Mucosa of stomach (tissue), 1 donor: Measurements from ENCODE around the gene RMI2.

Experiments
- H3K27me3 ChIP-seq: one replicate; pipeline ENCODE4 v1.7.0; 2013; ENCODE audit warnings: mild to moderate bottlenecking, low read length; ENCODE audit not compliant: control insufficient read depth, insufficient read depth
- H3K36me3 ChIP-seq: one replicate; pipeline ENCODE4 v1.7.0; 2013; ENCODE audit warnings: low read length; ENCODE audit not compliant: control insufficient read depth, insufficient read depth
- H3K4me1 ChIP-seq: one replicate; pipeline ENCODE4 v1.7.0; 2013; ENCODE audit warnings: mild to moderate bottlenecking, low read length; ENCODE audit not compliant: control insufficient read depth, insufficient read depth
- H3K4me3 ChIP-seq: one replicate; pipeline ENCODE4 v1.7.0; 2013; ENCODE audit warnings: low read length
- H3K9ac ChIP-seq: one replicate; pipeline ENCODE4 v1.7.0; 2013; ENCODE audit warnings: mild to moderate bottlenecking, low read length, moderate library complexity
- H3K9me3 ChIP-seq: one replicate; pipeline ENCODE4 v1.7.0; 2013; ENCODE audit warnings: mild to moderate bottlenecking, low read length, moderate library complexity; ENCODE audit not compliant: control insufficient read depth
- donor health status: Pancreatic carcinoma.

RMI2 gene

GRCh38 chr16:11354407-11354732, 9.1 kb downstream of the RMI2 start:
- H3K4me1 ChIP-seq, result peaks cover 24% of the 10 kb centered on the region
- H3K4me3 ChIP-seq, result no peak overlapping the region
- no peak overlapping the region for H3K9ac ChIP-seq
- H3K27me3 ChIP-seq, result no peaks in the 10 kb centered on the region
- no peaks in the 10 kb centered on the region for H3K36me3 ChIP-seq
- no peaks in the 10 kb centered on the region for H3K9me3 ChIP-seq

- no peak overlapping the region for H3K9ac ChIP-seq
- H3K4me1 ChIP-seq, result peaks cover 18% of the 10 kb centered on the region
- H3K4me3 ChIP-seq, result no peak overlapping the region
- H3K27me3 ChIP-seq, result no peaks in the 10 kb centered on the region
- no peaks in the 10 kb centered on the region for H3K9me3 ChIP-seq
- no peaks in the 10 kb centered on the region for H3K36me3 ChIP-seq
These were observed 9.7 kb downstream of the RMI2 start for GRCh38 chr16:11354733-11355574.

GRCh38 chr16:11355862-11356261, 10.6 kb downstream of the RMI2 start:
- H3K36me3 ChIP-seq, result no peaks in the 10 kb centered on the region
- H3K27me3 ChIP-seq, result no peaks in the 10 kb centered on the region
- no peak overlapping the region for H3K4me3 ChIP-seq
- H3K9ac ChIP-seq, result no peak overlapping the region
- no peaks in the 10 kb centered on the region for H3K9me3 ChIP-seq
- H3K4me1 ChIP-seq, result peaks cover 16% of the 10 kb centered on the region

- Histone ChIP-seq H3K4me1 (peaks cover 16% of the 10 kb centered on the region), H3K36me3 (no peaks in the 10 kb centered on the region), H3K27me3 (no peaks in the 10 kb centered on the region), H3K9me3 (no peaks in the 10 kb centered on the region), H3K4me3 (no peak overlapping the region), H3K9ac (no peak overlapping the region)
These were observed 11.5 kb downstream of the RMI2 start for GRCh38 chr16:11356573-11357331.

GRCh38 chr16:11358531-11358930, 13.3 kb downstream of the RMI2 start:
- H3K9me3 ChIP-seq, result no peaks in the 10 kb centered on the region
- no peaks in the 10 kb centered on the region for H3K27me3 ChIP-seq
- peaks cover 20% of the 10 kb centered on the region for H3K4me1 ChIP-seq
- H3K36me3 ChIP-seq, result no peaks in the 10 kb centered on the region
- H3K4me3 ChIP-seq, result no peak overlapping the region
- H3K9ac ChIP-seq, result no peak overlapping the region

GRCh38 chr16:11359370-11359769, 14.1 kb downstream of the RMI2 start:
- Histone ChIP-seq H3K4me3 (no peak overlapping the region), H3K27me3 (no peaks in the 10 kb centered on the region), H3K9me3 (no peaks in the 10 kb centered on the region), H3K36me3 (no peaks in the 10 kb centered on the region), H3K4me1 (peaks cover 26% of the 10 kb centered on the region), H3K9ac (no peak overlapping the region)

GRCh38 chr16:11360641-11361373, 15.5 kb downstream of the RMI2 start:
- Histone ChIP-seq H3K4me3 (no peak overlapping the region), H3K27me3 (no peaks in the 10 kb centered on the region), H3K4me1 (peaks cover 31% of the 10 kb centered on the region), H3K9me3 (no peaks in the 10 kb centered on the region), H3K36me3 (no peaks in the 10 kb centered on the region), H3K9ac (no peak overlapping the region)

GRCh38 chr16:11361701-11362451, 16.6 kb downstream of the RMI2 start:
- Histone ChIP-seq H3K27me3 (no peaks in the 10 kb centered on the region), H3K36me3 (no peaks in the 10 kb centered on the region), H3K4me1 (peaks cover 30% of the 10 kb centered on the region), H3K4me3 (no peak overlapping the region), H3K9me3 (no peaks in the 10 kb centered on the region), H3K9ac (no peak overlapping the region)

- H3K27me3 ChIP-seq, result no peaks in the 10 kb centered on the region
- no peak overlapping the region for H3K9ac ChIP-seq
- peaks cover 15% of the 10 kb centered on the region for H3K4me1 ChIP-seq
- H3K9me3 ChIP-seq, result no peaks in the 10 kb centered on the region
- no peaks in the 10 kb centered on the region for H3K36me3 ChIP-seq
- H3K4me3 ChIP-seq, result no peak overlapping the region
These were observed 18.6 kb downstream of the RMI2 start for GRCh38 chr16:11363927-11364258.

- no peaks in the 10 kb centered on the region for H3K27me3 ChIP-seq
- no peak overlapping the region for H3K4me3 ChIP-seq
- H3K36me3 ChIP-seq, result no peaks in the 10 kb centered on the region
- no peak overlapping the region for H3K9ac ChIP-seq
- no peaks in the 10 kb centered on the region for H3K9me3 ChIP-seq
- peaks cover 15% of the 10 kb centered on the region for H3K4me1 ChIP-seq
These were observed 22.2 kb downstream of the RMI2 start for GRCh38 chr16:11367483-11367906.

GRCh38 chr16:11370084-11370931, 25.0 kb downstream of the RMI2 start:
- no peaks in the 10 kb centered on the region for H3K36me3 ChIP-seq
- H3K9ac ChIP-seq, result no peak overlapping the region
- no peaks in the 10 kb centered on the region for H3K4me1 ChIP-seq
- no peaks in the 10 kb centered on the region for H3K9me3 ChIP-seq
- no peaks in the 10 kb centered on the region for H3K27me3 ChIP-seq
- no peak overlapping the region for H3K4me3 ChIP-seq
